GM12873 (cell line): Measurements from ENCODE around the gene CETP.

ENCODE experiments used
- TF ChIP-seq, protein P1 (sequence below): IDR thresholded peaks from 2 replicates; pipeline ENCODE4 v1.5.1; 2012; ENCODE audit warnings: low read depth, mild to moderate bottlenecking, moderate library complexity, low read length, control low read depth; ENCODE audit not compliant: insufficient read depth; ENCODE audit errors: missing control alignments

The CETP gene

DNA sequence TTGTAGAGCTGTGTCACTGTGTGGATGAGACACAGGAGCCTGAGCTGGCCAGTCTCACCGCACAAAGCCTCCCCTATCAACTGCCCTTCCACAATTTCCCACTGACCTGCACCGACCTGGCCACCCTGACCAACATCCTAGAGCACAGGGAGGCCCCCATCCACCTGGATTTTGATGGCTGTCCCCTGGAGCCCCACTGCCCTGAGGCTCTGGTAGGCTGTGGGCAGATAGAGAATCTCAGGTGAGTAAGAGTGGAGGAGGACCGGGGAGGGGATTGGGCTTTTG lies 65.0 kb downstream of the CETP start:
- TF ChIP-seq, protein P1, sequence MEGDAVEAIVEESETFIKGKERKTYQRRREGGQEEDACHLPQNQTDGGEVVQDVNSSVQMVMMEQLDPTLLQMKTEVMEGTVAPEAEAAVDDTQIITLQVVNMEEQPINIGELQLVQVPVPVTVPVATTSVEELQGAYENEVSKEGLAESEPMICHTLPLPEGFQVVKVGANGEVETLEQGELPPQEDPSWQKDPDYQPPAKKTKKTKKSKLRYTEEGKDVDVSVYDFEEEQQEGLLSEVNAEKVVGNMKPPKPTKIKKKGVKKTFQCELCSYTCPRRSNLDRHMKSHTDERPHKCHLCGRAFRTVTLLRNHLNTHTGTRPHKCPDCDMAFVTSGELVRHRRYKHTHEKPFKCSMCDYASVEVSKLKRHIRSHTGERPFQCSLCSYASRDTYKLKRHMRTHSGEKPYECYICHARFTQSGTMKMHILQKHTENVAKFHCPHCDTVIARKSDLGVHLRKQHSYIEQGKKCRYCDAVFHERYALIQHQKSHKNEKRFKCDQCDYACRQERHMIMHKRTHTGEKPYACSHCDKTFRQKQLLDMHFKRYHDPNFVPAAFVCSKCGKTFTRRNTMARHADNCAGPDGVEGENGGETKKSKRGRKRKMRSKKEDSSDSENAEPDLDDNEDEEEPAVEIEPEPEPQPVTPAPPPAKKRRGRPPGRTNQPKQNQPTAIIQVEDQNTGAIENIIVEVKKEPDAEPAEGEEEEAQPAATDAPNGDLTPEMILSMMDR, result no peak

DNA sequence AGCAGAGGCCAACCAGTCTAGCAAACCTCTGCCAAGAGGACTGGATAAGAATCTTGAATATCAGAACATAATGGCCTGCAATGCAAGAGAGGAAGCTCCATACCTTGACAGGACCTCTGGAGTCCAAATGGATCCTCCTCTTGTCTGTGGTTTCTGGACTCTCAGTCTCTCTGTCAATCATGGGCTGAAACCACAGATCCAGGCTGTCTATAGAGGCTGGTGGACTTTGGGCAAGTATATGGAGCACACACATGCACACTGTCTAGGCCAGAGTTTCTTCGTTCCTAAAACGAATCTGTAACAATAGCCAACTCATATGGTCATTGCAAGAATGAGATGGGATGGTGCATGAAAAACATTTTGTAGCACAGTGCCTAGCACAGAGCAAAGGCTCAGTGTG lies 65.3 kb downstream of the CETP start:
- TF ChIP-seq, protein P1, result no peak

DNA sequence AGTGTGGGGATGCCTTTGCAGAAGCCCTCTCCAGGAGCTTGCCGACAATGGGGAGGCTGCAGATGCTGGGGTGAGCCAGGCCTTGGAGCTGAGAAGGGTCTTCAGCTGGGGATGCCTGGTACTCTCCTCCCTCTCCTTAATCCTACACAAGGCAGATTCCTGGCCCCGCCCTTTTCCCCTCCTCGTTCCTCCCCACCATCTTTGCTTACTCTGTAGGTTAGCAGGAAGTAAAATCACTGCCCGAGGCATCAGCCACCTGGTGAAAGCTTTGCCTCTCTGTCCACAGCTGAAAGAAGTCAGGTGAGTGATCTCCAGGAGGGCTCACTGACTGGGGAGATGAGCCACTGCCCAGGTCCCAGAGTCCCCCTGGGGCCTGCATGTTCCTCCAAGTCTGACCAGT lies 66.3 kb downstream of the CETP start:
- TF ChIP-seq, protein P1, result no peak

DNA sequence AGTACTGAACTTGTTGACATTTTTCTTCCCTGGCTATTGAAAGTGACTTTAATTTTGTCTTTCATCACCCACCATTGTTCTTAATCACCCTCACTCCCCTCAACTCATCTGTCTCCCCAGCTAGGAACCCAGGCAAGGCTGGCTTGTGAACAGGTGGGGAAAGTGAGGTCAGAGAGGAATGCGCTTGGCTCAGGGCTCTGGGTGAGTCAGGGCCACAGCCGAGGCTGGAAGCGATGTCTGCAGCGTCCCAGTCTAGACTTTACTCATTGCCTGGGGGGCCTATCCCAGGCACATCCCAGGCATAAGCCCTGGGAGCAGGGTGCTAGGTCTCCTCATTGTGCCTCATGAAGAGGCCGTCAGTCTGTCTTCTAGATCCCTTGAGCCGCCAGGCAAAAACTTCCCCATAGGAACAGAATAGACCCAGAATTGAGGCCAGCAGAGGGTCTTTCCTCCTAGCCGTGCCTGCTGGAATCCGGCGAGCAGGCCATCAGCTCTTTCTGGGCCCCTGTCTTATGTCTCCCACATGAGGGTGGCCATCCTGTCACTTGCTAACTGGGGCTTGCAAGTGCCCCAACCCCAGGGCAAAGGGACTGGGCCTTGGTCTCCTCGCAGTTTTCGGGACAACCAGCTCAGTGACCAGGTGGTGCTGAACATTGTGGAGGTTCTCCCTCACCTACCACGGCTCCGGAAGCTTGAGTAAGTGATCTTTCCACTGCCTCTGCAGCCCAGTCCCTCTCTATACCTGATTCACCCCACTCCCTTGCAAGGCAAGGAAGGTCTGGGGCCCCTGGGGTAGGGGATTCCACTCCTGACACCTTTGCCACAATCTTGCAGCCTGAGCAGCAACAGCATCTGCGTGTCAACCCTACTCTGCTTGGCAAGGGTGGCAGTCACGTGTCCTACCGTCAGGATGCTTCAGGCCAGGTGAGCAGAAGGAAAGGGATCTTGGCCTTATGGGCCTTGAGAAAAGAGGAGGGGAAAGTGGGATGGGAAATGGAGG lies 67.7 kb downstream of the CETP start:
- TF ChIP-seq, protein P1, result no peak

DNA sequence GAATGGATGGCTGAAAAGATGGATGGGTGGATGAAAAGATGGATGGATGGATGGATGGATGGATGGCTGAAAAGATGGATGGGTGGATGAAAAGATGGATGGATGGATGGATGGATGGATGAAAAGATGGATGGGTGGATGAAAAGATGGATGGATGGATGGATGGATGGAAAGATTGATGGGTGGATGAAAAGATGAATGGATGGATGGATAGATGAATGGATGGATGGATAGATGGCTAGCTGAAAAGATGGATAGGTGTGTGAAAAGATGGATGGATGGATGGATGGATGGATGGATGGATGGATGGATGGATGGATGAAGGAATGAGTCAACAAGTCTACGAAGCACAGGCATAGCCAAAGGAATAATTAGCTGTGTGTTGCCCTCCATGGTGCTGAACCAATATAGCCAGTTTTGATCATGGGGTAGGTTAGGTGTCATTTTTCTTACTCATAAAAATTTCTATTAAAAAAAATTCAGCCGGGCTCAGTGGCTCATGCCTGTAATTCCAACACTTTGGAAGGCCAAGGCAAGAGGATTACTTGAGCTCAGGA lies 68.7 kb downstream of the CETP start:
- TF ChIP-seq, protein P1, result no peak

DNA sequence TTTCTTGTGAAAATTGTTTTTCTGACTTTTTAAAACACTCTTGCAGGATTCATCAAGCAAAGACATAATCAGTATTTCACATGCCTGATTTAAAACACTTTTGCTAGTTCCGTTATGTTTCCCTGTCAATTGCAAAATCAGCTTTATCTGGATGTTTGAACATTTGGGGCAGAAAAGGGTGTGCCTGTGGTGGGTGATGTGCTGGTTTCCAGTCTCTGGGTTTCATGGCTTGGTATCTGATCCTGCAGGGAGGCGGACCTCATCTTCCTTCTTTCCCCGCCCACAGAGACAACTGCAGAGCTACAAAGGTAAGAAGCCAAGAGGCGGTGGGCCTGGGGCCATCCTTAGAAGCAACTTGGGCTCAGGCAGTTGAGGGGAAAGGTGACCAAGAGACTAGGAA lies 69.4 kb downstream of the CETP start:
- TF ChIP-seq, protein P1, result no peak

DNA sequence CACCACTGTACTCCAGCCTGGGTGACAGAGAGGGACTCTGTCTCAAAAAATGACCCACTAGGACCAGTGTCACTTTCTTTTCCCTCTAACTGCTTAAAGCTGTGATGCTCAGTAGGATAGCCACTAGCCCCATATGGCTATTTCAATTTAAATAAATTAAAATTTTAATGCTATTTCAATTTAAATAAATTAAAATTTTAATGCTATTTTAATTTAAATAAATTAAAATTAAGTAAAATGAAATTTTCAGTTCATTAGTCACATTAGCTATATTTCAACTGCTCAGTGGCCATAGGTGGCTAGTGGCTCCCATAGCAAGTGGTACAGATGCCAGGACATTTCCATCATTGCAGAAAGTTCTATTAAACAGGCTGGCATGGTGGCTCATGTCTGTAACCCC lies 70.6 kb downstream of the CETP start:
- TF ChIP-seq, protein P1, result no peak
